ENCODE results near the gene MZT2A.
"Not testable (repeated sequence)": the region's sequence is repeated elsewhere in the genome, so short reads cannot be mapped to it uniquely, and the experiment has no call there.

Gene MZT2A

DNA sequence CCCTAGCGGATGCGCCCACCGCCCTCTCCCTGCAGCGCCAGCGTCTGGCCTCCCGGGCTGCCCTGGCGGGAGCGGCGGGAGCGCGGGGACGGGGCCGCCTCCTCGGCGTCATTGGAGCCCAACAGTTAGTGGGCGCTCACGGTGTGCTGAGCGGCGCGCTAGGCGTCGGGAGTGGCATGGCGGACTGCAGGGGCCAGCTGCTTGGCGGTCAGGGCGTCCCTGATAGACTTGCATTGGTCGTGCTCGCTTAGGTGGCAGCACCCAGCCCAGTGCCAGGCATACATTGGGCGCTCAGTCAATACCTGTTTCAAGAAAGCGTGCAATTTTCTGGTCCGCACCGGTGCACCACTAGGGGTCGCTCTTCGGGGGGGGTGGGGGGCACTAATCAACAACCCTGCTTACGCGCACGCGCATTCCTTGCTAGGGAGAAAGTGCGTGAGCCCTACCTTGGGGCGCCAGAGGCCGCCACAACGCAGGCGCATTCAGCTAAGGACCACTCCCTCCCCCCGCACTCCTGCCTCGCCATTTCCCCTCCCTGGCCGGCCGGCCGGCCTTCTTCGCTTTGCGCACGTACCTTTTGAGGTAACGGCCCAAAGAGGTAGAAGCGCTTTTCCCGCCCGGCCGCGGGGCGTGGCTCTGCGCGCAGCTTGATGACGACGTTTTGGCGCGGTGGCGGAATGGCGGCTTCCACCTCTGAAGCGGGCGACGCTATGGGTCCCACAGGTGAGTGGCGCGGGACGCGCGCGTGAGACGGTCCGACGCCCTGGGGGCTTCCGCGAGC lies 411 bp upstream of the MZT2A start:
- peak; percentile 95 for DNase-seq (ENCODE audit: low spot score)

DNA sequence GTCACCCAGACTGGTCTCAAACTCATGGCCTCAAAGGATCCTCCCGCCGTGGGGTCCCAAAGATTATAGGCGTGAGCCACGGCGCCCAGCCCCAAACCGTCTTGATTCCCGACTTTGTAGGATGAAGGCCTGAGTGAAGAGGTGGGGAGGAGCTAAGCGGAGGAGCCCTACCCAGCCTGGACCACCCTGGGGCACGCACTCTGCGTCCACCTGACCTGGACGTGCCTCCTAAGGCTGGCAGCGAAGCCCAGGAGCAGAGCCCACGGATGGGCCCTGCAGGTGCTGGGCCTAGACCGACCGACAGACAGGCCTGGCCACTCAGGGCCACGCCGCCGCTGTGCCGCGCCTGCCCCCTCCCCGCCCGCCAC lies 744 bp downstream of the MZT2A start:
- peak; percentile 52 for DNase-seq (ENCODE audit: low spot score)

DNA sequence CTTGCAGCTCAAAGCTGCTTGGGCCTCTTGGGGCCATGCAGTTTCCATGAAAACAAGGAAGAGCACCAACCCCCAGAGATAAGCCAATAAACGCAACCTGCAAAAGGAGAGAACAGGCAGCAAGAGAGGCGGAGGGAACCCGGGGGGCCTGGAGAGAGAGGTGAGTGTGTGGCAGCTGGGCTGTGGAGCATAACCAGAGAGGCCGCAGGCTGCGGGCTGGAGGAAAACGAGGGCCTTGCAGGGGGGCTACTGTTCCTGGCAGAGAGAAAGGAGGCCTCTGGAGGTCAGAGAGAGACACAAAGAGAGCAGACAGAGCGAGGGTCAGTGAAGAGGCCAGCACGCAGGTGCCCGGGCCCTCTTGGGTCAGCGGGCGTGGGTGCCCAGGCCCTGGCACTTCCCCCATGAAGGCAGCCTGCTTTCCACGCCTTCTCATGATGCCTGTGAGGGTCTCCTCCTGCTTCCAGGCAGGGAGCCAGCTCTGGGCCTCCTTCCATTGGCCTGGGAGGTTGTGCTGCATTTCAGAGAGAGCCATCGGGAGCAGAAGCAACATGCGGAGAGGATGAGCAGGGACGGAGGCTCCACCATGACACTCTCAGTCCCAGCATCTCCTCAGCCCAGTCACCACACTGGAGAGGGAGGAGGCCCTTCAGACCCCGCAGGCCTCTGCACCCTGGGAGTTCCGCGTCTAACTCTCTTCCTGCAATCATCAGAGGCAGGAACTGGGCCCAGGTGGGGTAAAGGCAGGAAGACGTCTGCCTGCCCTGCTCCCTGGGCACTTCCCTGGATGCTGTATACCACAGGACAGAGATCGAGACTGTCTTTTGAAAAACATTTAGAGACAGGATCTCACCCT lies 1.4 kb downstream of the MZT2A start:
- not testable (repeated sequence) for DNase-seq (ENCODE audit: low spot score)

DNA sequence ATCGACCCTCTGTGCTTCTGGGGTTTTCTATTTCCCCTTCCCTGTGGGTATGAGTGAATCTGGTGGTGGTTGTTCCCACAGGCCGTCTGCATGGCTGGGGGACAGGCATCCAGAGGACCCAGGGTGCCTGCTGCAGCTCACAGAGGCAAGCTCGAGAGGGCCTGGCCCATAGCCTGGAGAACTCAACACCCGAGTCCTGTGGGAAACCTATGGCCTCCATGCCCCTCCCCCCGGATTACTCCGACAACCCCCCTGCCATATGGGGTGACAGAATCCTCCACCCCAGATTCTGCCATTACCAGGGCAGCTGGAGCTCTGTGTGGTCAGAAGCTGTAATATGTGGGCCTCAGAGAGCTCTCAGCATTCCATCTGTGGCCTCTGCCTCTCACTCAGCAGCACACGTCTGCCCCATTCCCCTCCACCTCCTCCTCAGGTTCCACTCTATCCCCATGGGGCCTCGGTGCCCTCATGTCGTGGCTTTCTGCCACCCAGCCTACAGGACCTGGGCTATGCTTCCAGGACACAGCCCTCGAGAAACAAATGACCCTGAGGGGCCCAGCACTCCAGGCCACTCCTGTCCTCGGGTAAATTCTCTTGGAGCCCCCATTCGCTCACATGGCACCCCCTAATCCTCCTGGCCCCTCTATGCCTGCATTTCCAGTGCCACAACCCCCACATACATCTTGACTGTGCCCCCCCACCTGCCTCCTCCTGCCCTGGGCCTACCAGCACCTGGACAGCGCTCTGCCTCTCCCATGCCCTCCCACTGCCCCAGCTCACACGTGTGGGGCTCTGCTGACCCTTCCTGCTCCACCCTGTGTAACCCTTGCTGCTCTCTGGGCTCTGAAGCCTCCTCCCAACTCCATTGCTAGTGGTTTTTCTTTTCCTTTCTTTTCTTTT lies 3.6 kb downstream of the MZT2A start:
- DNase-seq (ENCODE audit: low spot score), result no peak

DNA sequence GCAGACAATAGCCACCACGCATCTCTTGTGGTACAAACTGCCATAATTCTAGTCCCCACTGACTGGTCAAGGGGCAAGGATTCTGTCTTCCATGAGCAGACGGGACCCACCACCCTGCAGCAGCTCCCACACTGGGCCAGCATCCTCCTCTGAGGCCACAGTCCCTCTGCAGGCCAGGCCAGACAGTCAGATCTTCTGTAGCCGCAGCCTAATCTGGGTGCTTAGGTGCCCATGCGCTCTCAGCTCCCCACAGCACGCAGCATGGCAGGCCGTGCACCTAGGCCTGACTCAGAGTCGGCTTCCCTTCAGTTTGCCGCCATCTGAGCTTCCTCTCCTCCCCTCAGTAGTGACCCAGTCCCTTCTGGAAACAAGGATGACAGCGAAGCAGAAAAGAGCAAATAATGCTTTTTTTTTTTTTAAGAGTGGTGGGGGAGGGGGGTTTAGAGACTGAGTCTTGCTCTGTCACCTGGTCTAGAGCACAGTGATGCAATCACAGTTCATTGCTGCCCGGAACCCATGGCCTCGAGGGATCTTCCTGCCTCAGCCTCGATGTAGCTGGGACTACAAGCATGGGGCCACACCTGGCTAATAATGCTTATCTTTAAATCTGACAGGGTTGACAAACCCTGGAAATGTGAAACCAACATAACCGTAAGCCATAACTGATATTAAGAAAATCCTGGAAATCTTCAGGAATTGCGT lies 5.8 kb downstream of the MZT2A start:
- DNase-seq (ENCODE audit: low spot score), result not testable (repeated sequence)

DNA sequence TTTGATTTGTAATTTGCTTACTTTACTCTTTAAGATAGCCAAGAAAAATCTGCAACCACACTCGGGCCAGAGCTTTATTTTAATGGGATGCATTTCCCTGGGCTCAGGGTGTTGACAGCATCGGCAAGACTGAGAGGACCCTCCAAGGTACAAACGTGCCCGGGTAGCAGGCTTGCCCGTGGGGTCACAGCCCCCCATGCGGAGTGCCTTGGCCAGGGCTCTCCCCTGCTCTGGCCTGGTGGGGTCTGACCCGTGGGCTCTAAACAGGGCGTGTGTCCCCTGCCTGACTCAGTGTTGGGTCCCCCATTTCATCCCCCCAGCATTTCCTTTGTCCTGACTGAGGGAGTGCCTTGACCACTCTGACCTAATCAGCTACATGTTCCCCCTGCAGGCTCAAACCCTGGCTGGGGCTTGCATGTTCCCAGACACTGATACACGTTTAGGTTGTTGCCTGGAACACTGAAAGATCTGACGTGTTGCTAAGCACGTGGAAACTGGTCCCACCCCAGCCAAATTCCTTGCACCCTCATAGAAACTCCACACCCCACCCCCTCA lies 7.2 kb downstream of the MZT2A start:
- not testable (repeated sequence) for DNase-seq (ENCODE audit: low spot score)

DNA sequence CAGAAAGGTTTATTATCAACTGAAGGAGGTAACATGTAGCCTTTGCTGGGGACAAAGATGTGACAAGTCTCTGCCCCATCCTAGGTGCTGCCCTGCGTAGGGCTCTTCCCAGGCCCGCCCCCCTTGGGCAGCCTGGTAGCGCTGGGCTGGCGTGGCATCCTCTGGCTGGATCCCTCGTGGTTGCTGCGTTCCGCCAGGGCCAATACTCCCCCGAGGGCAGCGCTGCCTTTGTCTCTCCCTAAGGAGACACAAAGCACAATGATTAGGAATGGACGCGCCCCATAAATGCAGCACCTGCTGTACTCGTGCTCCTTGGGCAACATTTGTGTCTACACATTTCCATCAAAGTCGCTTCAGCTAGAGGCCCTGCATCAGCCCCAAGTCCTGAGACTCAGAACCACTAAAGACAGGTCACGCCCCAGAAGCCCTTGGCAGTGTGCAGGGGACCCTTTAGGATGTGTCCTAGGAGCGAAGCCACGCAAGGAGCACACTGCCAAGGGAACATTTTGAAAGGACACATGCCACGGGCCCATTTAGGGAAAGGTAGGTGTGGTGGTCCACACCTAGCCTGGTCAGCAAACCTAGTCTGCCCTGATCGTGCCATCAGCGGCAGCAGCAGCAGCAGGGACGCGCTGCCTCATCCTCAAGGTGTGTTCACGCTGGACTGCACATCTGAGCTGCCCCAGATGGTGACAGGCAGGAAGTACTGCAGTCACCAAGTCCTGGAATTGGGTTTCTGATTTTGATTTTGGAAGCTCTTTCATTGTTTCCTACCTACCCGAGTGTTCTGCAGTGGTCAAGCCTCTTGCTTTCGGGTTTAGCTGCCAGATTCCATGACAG lies 8.0 kb downstream of the MZT2A start:
- DNase-seq (ENCODE audit: low spot score), result not testable (repeated sequence)

DNA sequence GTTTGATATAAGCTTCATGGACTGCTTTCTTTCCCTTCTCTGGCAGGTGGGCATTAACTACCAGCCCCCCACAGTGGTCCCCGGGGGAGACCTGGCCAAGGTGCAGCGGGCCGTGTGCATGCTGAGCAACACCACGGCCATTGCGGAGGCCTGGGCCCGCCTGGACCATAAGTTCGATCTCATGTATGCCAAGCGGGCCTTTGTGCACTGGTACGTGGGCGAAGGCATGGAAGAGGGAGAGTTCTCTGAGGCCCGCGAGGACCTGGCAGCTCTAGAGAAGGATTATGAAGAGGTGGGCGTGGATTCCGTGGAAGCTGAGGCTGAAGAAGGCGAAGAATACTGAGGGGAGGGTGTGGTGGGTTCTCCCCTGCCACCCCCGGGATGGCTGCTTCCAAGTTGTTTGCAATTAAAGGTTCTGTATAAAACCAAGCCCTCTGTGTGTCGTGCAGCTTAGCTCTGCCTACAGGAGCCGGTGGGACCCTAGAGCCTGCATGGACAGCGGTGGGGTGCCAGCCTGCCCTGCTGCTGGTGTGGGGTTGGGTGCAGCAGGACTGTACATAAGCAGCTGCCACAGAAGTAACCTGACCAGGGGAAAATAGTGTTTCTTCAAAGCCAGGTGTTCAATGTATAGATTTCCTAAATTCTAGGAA lies 9.6 kb downstream of the MZT2A start:
- DNase-seq (ENCODE audit: low spot score), result not testable (repeated sequence)

DNA sequence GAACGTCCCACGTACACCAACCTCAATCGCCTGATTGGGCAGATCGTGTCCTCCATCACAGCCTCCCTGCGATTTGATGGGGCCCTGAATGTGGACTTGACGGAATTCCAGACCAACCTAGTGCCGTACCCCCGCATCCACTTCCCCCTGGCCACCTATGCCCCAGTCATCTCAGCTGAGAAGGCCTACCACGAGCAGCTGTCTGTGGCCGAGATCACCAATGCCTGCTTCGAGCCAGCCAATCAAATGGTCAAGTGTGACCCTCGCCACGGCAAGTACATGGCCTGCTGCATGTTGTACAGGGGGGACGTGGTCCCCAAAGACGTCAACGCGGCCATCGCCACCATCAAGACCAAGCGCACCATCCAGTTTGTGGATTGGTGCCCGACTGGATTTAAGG lies 11.8 kb downstream of the MZT2A start:
- DNase-seq (ENCODE audit: low spot score), result not testable (repeated sequence)

DNA sequence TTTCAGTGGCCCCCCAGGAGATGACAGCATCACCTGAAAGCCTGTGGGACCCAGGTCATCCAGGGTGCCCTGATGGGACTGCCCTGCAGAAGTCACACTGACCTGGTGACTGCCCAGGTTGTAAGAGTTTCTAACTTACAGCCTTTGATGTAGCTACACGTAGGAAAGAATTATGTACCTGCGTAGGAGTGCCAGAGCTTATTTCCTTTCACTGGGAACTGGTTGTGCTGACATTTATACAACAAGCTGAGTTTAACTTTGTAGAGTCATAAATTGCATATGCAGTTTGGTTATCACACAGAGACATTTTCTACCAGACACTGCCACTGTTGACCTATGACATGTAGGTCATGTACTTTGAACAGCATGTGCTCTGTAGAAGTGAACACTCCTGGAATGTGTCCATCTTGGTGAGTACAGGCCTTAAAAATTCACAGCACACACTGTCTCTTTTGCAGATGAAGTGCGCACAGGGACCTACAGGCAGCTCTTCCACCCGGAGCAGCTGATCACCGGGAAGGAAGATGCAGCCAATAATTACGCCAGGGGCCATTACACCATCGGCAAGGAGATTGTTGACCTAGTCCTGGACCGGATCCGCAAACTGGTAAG lies 13.2 kb downstream of the MZT2A start:
- not testable (repeated sequence) for DNase-seq (ENCODE audit: low spot score)

DNA sequence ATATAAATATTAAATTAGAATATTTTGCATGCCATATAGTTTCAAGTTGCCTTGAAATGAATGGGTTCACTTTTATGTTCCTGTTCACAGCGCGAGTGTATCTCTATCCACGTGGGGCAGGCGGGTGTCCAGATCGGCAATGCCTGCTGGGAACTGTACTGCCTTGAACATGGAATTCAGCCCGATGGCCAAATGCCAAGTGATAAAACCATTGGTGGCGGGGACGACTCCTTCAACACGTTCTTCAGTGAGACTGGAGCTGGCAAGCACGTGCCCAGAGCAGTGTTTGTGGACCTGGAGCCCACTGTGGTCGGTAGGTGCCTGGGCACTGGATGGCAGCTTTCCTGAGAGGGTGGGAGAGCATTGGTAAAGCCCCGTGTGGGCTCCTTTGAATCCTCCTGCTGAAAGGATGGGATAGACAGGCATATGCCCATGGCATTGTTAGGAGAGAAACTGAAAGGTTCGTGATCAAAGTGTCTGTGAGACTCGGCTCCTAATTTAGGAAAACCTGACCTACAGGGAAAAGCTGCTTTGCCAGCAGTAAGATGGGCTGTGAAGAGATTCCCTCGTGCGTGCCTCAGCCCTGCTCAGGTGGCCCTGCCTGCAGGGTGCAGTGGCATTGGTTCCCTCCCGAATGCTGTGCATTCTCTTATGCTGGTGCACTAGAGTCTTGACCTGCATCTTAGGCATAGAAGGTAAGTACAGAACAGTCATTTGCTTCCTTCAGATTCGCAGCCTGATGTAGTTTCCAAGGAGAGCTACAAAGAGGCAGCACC lies 13.9 kb downstream of the MZT2A start:
- not testable (repeated sequence) for DNase-seq (ENCODE audit: low spot score)

DNA sequence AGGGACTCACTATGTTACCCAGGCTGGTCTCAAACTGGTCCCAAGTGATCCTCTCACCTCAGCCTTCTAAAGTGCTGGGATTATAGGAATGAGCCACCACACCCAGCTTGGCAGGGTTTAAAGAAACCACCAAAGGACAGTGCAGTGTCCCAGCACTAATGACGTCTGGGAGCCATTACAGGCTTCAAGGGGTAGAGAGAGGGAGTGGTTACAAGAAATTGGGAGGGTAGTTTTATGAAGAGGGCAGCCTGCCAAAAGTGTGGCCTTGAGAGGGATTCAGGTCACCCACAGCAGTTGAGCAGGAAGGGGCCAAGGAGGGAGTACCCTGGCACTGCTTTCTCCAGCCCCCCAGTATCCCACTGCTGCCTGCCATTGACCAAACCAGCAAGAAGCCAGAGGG lies 15.0 kb downstream of the MZT2A start:
- DNase-seq (ENCODE audit: low spot score), result not testable (repeated sequence)

DNA sequence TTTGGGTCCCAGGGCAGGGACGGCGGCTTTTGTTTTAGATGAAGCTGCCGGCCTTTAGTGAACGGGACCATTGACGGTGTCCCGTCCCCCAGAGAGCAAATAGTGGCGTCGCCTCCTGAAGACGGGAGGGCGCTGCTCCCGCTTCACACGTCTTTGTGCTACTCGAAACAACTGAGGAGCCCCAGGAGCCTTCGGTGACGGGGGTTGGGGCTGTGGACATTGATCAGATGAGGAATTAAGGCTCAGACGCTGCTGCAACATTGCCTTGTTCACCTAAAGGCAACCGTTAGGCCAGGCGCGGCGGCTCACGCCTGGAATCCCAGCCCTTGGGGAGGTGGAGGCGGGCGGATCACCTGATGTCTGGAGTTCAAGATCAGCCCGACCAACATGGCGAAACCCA lies 15.8 kb downstream of the MZT2A start:
- not testable (repeated sequence) for DNase-seq (ENCODE audit: low spot score)

DNA sequence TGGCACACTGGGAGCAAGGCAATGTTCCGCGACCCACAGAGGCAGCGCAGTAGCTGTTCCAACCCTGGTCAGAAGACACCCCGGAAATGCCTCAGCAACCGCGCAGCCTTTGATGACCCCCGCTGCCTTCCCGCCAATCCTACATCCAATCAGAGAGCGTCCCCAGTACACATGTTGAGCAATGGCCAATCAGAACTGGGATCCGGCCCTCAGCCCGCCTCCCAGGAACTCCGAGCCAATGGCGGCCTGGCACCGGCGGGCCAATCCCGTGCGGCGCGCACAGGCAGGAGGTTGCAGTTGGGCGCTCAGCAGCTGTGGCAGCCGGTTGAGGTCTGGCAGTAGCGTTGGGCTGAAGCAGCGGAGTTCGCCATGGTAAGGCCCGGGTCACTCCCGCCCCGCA lies 16.4 kb downstream of the MZT2A start, which contains the start of gene TUBA3D:
TSS of gene TUBA3D (plus strand) at position 289 of the 400 bp plus-strand sequence. CDS start at position 370, 81 bp downstream.
- no peak for DNase-seq (ENCODE audit: low spot score)

DNA sequence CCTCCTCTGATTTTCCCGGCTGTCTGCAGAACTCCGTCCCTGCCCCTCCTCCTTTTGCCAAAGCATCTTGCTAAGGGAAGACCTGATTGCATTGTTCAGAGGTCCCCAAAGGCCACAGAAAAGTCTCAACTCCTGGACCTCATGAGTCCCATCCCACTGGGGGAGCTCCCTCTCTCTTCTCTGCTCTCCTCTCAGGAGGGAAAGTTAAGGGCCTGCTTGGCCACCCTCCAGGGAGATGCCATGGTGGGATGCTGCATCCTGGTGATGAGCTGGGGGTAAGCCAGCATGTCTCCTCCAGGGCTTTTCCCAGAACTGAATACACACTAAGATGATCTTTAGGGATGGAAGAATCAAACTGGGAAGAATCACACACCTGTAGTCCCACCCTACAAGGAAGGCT lies 18.9 kb downstream of the MZT2A start:
- DNase-seq (ENCODE audit: low spot score), result not testable (repeated sequence)

DNA sequence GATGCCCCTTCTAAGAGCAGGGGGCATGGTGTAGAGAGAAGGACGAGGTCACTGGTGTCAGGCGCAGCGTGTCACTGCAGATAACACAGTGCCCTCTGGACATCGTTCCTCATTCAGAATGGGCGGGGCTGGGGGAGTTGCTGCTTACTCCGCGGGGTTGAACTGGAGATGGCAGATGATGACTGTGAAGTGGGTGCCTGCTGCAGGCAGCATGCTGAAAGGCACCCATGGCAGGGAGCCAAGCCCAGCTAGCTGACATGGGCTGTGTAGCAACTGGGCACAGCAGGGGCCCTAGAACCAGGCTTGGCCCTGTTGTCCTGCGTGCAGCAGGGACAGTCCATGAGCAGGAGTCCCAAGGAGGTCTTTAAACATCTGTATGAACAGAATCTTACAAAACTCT lies 20.6 kb downstream of the MZT2A start:
- DNase-seq (ENCODE audit: low spot score), result not testable (repeated sequence)

DNA sequence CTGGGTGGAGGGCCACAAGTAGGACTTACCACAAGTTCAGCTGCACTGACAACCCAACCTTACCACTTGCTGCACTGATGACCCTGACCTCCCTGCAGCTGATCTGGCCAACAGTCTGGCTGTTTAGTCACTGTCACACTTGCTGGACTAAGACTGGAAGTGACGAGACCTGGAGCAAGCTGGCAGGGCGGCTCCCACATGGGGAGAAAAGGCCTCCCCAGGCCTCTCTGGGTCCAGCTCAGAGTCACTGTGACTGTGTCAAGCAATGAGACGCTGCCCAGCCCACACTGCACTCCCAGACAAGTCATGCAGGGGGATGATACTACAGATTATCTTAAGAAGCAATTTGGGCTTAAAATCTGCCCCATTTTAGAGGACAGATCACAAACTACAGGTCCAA lies 21.3 kb downstream of the MZT2A start:
- not testable (repeated sequence) for DNase-seq (ENCODE audit: low spot score)

DNA sequence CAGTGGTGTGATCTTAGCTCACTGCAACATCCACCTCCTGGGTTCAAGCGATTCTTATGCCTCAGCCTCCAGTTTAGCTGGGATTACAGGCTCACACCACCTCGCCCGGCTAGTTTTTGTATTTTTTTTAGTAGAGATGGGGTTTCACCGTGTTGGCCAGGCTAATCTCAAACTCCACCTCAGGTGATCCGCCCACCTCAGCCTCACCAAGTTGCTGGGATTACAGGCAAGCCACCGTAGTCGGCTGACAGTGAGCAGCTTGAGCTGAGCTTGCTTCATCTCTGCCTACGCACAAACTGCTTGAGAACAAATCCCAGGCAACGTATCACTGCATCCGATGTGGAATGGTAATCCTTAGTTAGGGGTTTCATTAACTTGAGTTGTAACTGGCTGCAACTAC lies 24.5 kb downstream of the MZT2A start:
- not testable (repeated sequence) for DNase-seq (ENCODE audit: low spot score)

Measured in ecto neural progenitor cell (in vitro differentiated cells).